LHCN-M2 (cell line): Measurements from ENCODE around the gene NUP62. TPM values are rescaled to one million over a fixed set of nuclear protein-coding genes. Genes with fewer than 3 reads are reported as not detected.
"Not testable (repeated sequence)": the region's sequence is repeated elsewhere in the genome, so short reads cannot be mapped to it uniquely, and the experiment has no call there.

Experiments used
- DNase-seq: peaks from one replicate; pipeline ENCODE4 v3.0.0-alpha.2; 2012; ENCODE audit warnings: low read depth
- polyA plus RNA-seq: library from polyadenylated mRNA; unstranded; fragments of >200 nt; gene quantifications from one replicate; pipeline ENCODE4 v1.2.1, GENCODE V29; 2012; ENCODE audit warnings: missing spikeins
- total RNA-seq: library from RNA; depleted of rRNA; stranded (reverse); fragments of >200 nt; gene quantifications from 2 replicates; pipeline ENCODE4 v1.2.3, GENCODE V29; 2014; rRNA removed

Gene NUP62
- total RNA-seq: 73.7 and 74.5 TPM in 2 replicates
- polyA plus RNA-seq: 47.5 TPM

- peak; percentile 86 for DNase-seq
Observed at GRCh38 chr19:49929121-49929610, at the start of gene NUP62, which contains the start of gene ATF5. TSS of gene NUP62 (minus strand) at chr19:49929504. CDS start at chr19:49909807, 19,697 bp downstream. TSS of gene ATF5 (plus strand) at chr19:49929205. CDS start at chr19:49930851, 1,646 bp downstream.

GRCh38 chr19:49978324-49978723 lies 49.0 kb upstream of the NUP62 start:
- DNase-seq: no peak

- DNase-seq: no peak
Observed at GRCh38 chr19:49977881-49978280, 48.6 kb upstream of the NUP62 start.

- no peak for DNase-seq
Observed at GRCh38 chr19:49977076-49977475, 47.8 kb upstream of the NUP62 start.

GRCh38 chr19:49976496-49976895 lies 47.2 kb upstream of the NUP62 start:
- no peak for DNase-seq

GRCh38 chr19:49975051-49975450 lies 45.7 kb upstream of the NUP62 start:
- no peak for DNase-seq

GRCh38 chr19:49973987-49974386 lies 44.7 kb upstream of the NUP62 start:
- no peak for DNase-seq

- DNase-seq: no peak
Observed at GRCh38 chr19:49972841-49973240, 43.5 kb upstream of the NUP62 start.

- DNase-seq: no peak
Observed at GRCh38 chr19:49971991-49972411, 42.7 kb upstream of the NUP62 start.

GRCh38 chr19:49969355-49969754 lies 40.1 kb upstream of the NUP62 start:
- not testable (repeated sequence) for DNase-seq

GRCh38 chr19:49968279-49968922 lies 39.1 kb upstream of the NUP62 start:
- no peak for DNase-seq

GRCh38 chr19:49960980-49961379 lies 31.7 kb upstream of the NUP62 start, which contains the start of gene SIGLEC11:
TSS of gene SIGLEC11 (minus strand) at chr19:49961172. CDS start at chr19:49961081, 91 bp downstream.
- DNase-seq: not testable (repeated sequence)

- DNase-seq: not testable (repeated sequence)
Observed at GRCh38 chr19:49959892-49960291, 30.6 kb upstream of the NUP62 start.

GRCh38 chr19:49958596-49958995 lies 29.3 kb upstream of the NUP62 start:
- DNase-seq: not testable (repeated sequence)

GRCh38 chr19:49958144-49958543 lies 28.8 kb upstream of the NUP62 start:
- not testable (repeated sequence) for DNase-seq

GRCh38 chr19:49957262-49957915 lies 28.1 kb upstream of the NUP62 start:
- DNase-seq: no peak

- no peak for DNase-seq
Observed at GRCh38 chr19:49956115-49956495, 26.8 kb upstream of the NUP62 start.

GRCh38 chr19:49954933-49955332 lies 25.6 kb upstream of the NUP62 start:
- DNase-seq: peak; percentile 60

GRCh38 chr19:49954092-49954829 lies 25.0 kb upstream of the NUP62 start:
- peak; percentile 37 for DNase-seq

GRCh38 chr19:49953416-49953815 lies 24.1 kb upstream of the NUP62 start:
- no peak for DNase-seq

- no peak for DNase-seq
Observed at GRCh38 chr19:49952906-49953305, 23.6 kb upstream of the NUP62 start.

- DNase-seq: no peak
Observed at GRCh38 chr19:49952479-49952836, 23.2 kb upstream of the NUP62 start.
